Kidney capillary endothelial cell (primary cell): Measurements from ENCODE around the gene IMMP2L.
"Not testable (repeated sequence)": the region's sequence is repeated elsewhere in the genome, so short reads cannot be mapped to it uniquely, and the experiment has no call there.

Experiments
- DNase-seq: peaks from one replicate; pipeline ENCODE4 v3.0.0-alpha.2; 2018; ENCODE audit warnings: low spot score

The IMMP2L gene

GRCh38 chr7:111330235-111330523 is 232.1 kb downstream of the IMMP2L start:
- no peak for DNase-seq

GRCh38 chr7:111329367-111330234 is 232.7 kb downstream of the IMMP2L start:
- DNase-seq: no peak

DNA sequence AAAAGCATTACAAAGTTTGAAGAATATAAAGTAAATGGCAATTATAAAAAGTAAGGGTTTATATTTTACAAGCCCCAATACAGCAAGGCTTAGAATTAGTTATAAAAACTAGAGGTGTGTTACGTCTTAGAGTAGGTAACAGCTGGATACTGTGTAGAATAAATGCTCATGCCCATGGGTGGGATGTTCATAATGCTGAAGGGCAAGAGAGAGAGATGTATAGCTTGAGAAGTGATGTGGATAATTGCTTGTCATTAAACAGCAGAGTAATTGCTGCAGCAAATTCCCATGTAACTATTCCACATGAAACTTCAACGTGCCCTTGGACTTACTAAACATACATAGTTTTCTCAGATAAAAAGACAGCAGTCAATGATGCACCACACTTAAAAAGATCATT is 233.8 kb downstream of the IMMP2L start:
- no peak for DNase-seq

DNA sequence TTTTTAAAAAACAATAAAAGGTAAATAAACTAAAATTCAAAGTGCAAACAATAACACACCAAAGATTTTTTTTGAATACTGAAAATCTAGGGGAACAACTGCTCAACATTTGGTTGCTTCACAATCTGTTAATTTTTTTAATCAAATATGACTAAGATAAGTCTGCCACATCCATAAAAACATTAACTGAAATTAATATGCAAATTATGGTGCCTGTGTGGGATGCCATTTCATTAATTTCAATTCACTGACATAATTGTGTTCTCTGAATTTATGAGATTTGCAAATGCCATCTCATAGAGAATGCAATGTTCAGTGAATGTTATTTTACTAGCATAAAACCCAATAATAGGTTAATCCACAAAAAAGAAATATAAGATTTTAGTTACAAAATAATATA is 237.5 kb downstream of the IMMP2L start:
- no peak for DNase-seq

DNA sequence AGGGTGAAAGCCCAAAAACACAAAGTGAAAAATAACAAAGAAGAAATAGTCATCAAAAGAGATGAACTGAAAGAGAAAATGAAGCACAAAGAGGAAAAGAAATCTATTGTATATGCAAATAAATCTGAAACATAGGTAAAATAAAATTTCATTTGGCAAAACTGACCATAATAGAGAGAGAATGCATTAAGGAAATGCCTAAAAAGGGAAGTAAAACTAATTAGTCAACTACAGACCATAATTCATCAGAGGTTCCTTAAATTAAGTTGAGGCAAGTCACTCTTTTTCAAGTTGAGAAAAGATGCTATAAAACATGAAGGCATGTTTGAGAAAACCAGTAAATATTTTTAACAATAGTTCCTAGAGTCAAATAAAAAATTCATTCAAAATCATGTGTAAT is 238.1 kb downstream of the IMMP2L start:
- no peak for DNase-seq

DNA sequence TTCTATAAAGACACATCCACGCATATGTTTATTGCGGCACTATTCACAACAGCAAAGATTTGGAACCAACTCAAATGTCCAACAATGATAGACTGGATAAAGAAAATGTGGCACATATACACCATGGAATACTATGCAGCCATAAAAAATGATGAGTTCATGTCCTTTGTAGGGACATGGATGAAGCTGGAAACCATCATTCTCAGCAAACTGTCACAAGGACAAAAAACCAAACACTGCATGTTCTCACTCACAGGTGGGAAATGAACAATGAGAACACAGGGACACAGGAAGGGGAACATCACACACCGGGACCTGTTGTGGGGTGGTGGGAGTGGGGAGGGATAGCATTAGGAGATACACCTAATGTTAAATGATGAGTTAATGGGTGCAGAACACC is 238.6 kb downstream of the IMMP2L start:
- not testable (repeated sequence) for DNase-seq

- DNase-seq: no peak
These were observed 242.2 kb downstream of the IMMP2L start for GRCh38 chr7:111320133-111320532.

DNA sequence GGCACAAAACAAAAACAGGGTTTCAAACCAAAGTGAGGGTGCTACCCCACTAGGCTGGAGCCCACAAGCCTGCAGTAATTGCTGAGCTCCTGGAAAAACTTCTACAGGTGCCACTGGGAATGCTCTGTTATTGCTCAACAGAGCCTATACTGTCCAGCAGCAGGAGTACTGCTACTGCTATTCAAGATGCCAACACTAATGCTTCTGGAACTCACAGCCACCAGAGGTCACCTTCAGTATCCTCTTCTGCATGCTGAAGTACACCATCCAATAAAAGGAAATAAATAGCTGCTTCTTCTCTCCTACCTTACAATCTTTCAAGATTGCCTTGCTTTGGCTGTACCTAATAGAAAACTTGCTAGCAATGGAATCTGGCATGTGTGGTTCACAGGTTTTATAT is 249.3 kb downstream of the IMMP2L start:
- no peak for DNase-seq

DNA sequence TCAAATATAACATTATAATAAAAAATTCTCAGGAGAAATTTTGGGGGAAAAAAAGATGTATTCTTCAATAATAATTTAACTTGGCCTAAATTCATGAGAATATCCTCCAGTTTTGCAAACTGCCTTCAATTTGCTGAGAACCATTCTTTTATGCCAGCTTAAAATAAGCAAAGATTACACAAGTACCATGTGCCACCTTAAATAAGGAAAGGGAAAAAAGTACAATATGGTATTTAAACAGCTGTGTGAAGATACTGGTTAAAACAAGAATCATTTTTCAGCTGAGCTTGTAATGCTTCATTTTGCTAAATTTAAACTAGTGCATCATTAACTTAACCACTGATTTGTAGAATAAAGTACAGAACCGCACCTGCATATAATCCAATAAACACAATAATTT is 253.6 kb downstream of the IMMP2L start:
- no peak for DNase-seq

DNA sequence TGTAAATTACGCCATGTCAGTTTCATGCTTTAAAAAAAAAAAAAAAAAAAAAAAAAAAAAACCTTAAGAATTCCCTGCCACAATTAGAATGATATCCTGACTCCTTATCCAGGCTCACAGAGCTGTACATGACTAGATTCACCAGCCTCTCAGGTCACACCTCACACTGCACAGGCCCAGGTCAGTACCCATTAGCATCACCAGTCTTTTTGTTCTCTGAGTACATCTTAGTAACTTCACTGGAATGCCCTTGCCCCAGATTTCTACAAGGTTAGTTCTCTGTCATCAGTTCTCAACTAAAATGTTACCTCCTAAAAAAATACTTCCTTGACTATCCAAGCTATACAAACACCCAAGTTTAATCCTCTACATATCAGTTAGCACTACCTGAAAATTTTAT is 260.4 kb downstream of the IMMP2L start:
- DNase-seq: no peak

- DNase-seq: no peak
These were observed 267.8 kb downstream of the IMMP2L start for GRCh38 chr7:111294494-111294893.

- DNase-seq: no peak
These were observed 270.2 kb downstream of the IMMP2L start for GRCh38 chr7:111292026-111292470.

GRCh38 chr7:111290982-111291381 is 271.3 kb downstream of the IMMP2L start:
- no peak for DNase-seq

- no peak for DNase-seq
These were observed 271.9 kb downstream of the IMMP2L start for GRCh38 chr7:111290419-111290818.

GRCh38 chr7:111288441-111288840 is 273.9 kb downstream of the IMMP2L start:
- DNase-seq: not testable (repeated sequence)

GRCh38 chr7:111282626-111283025 is 279.7 kb downstream of the IMMP2L start:
- no peak for DNase-seq

DNA sequence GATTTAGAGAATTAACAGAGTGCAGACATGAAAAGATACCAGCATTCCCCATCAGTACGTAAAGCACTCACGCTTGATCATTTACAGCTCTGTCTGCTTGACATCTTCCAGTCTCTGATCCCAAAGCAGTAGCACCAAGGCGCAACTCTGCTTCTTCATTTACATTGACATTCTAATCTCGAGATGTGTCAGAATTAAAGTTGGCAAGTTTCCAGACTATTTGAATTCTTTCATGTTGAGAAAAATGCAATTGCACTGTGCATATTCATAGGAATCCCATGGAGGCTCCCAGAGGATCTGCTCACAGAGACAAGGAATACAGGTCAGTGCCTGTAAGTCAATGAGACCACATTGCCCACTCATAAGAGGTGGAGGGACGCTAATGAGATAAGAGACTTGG is 287.4 kb downstream of the IMMP2L start:
- DNase-seq: no peak

GRCh38 chr7:111272092-111272491 is 290.2 kb downstream of the IMMP2L start:
- no peak for DNase-seq

DNA sequence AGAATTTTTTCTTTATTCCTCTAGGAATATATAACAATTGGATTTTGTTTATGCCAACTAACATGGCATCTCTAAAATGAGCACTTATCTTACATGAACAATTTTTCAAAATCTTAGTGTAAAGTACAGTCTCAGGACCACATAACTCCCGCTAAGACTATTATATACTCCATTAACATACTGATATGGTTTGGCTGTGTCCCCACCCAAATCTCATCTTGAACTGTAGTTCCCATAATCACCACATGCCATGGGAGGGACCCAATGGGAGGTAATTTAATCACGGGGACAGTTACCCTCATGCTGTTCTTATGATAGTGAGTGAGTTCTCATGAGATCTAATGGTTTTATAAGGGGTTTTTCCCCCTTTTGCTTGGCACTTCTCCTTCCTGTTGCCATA is 291.5 kb downstream of the IMMP2L start:
- DNase-seq: not testable (repeated sequence)

DNA sequence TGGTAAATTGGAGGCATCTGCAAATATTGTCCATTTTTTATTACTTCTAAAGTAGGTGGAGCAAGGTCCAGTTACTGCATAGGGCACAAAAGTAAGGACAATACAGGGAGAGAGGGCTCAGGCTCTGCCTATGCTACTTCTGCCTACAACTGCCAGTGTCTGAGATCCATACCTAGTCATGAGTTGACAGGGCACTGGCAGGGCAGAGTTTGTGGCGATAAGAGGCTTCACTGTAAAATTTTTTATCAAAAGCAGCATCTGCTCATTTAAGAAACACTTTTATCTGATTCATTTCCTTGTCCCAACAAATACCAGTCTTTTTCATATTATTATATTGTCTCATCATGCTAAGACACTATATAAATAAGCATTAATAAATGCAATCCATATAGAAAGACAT is 293.4 kb downstream of the IMMP2L start:
- DNase-seq: no peak

- DNase-seq: no peak
These were observed 295.7 kb downstream of the IMMP2L start for GRCh38 chr7:111266613-111267012.

GRCh38 chr7:111265394-111265793 is 296.9 kb downstream of the IMMP2L start:
- no peak for DNase-seq

DNA sequence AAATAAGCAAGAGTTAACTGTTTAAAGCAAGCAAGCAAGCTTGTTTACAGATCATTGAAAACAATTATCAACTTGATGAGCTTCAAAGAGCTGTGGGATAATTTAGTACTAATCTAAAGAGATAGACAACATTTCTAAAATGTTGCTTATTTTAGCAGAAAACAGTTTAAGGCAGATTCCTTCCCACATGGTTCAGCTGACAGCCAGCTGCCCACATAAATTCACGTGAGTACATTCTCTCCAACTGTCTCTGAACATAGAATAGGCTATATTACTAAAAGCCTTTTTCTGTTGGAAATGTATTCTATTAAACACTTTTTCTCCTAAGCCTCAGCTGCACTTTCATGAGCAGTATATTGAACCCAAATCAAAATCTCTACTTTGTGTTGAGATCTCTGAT is 297.3 kb downstream of the IMMP2L start:
- DNase-seq: no peak

DNA sequence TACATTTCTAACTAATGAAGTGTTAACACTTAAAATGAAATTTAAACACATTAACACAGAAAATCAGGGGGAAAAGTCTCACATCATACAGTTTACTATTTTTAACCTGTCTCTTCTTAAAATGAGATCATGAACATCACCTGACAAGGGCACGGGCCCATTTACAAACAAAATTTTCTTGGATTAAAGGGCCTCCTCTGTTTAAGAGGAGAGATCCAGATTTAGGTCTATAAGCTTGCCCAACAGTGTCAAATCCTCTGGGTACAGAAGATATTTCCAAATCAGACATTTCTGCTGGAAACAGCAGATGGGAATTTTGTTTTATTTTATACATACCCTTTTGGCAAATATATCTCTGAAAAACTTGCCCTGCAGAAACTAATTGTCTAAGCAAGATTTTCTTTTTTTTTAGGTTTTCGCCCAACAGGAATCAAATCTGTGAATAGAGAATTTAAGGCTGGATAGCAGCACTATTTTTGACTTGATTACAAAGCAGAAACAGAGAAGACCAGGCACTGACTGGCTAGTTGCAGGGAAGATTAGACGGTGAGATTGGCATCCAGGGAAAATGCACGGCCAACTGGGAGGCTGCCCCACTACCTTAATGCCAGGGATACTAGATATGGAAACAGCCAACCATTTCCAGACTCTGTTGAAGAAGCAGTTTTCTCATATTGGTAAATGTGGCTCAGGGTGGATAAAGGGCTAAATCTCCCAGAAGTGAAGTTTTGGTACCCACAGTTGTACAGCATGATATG is 298.0 kb downstream of the IMMP2L start:
- DNase-seq: no peak
